Endodermal cell (in vitro differentiated cells): ENCODE data around the gene CEP126. TPM values are rescaled to one million over a fixed set of nuclear protein-coding genes. Genes with fewer than 3 reads are reported as not detected.

ENCODE experiments used
- DNase-seq: peaks from one replicate; pipeline ENCODE4 v3.0.0-alpha.2; 2017
- H3K27ac ChIP-seq: 2 replicates; pipeline ENCODE4 v1.5.1; 2013; ENCODE audit warnings: mild to moderate bottlenecking, low read depth, low read length, moderate library complexity
- H3K27me3 ChIP-seq: 2 replicates; pipeline ENCODE4 v1.6.1; 2013; ENCODE audit warnings: mild to moderate bottlenecking, low read length, moderate library complexity; ENCODE audit not compliant: insufficient read depth, control insufficient read depth, poor library complexity, severe bottlenecking
- H3K36me3 ChIP-seq: 2 replicates; pipeline ENCODE4 v1.7.0; 2013; ENCODE audit warnings: mild to moderate bottlenecking, low read length, moderate library complexity; ENCODE audit not compliant: control insufficient read depth, insufficient read depth
- H3K4me1 ChIP-seq: one replicate; pipeline ENCODE4 v1.7.0; 2013; ENCODE audit warnings: low read length; ENCODE audit not compliant: control insufficient read depth, insufficient read depth
- H3K4me3 ChIP-seq: 2 replicates; pipeline ENCODE4 v1.5.1; 2013; ENCODE audit warnings: mild to moderate bottlenecking, low read length, moderate library complexity
- H3K9ac ChIP-seq: 2 replicates; pipeline ENCODE4 v1.6.1; 2013; ENCODE audit warnings: mild to moderate bottlenecking, low read length, moderate library complexity; ENCODE audit not compliant: poor library complexity, severe bottlenecking; ENCODE audit errors: extremely low read depth
- H3K9me3 ChIP-seq: 2 replicates; pipeline ENCODE4 v1.6.1; 2013; ENCODE audit warnings: mild to moderate bottlenecking, low read length, moderate library complexity; ENCODE audit not compliant: control insufficient read depth
- H3K27ac Mint-ChIP-seq: 2 replicates; pipeline ENCODE4 v1.8.0; 2020; ENCODE audit warnings: mixed read lengths
- H3K27me3 Mint-ChIP-seq: 2 replicates; pipeline ENCODE4 v1.8.0; 2021; ENCODE audit warnings: mild to moderate bottlenecking, mixed read lengths; ENCODE audit not compliant: insufficient read depth
- H3K36me3 Mint-ChIP-seq: 2 replicates; pipeline ENCODE4 v1.8.0; 2020; ENCODE audit warnings: low read depth, mixed read lengths
- H3K4me1 Mint-ChIP-seq: 2 replicates; pipeline ENCODE4 v1.8.0; 2020; ENCODE audit warnings: mixed read lengths
- H3K4me3 Mint-ChIP-seq: 2 replicates; pipeline ENCODE4 v1.8.0; 2020; ENCODE audit warnings: mild to moderate bottlenecking, moderate library complexity, mixed read lengths
- H3K9me3 Mint-ChIP-seq: 2 replicates; pipeline ENCODE4 v1.8.0; 2020; ENCODE audit warnings: mild to moderate bottlenecking, mixed read lengths
- WGBS, 2 experiments: methylation state at CpG; one replicate each; pipeline versions ENCODE4 v1.1.5 to v1.1.7; 2013; ENCODE audit warnings: missing lambda C conversion rate in 2 of 2, mixed read lengths in 1 of 2; ENCODE audit not compliant: insufficient coverage in 1 of 2, insufficient read length in 1 of 2; 5-methylcytosine and 5-hydroxymethylcytosine counted together
- total RNA-seq, 2 donors: library from RNA; stranded (reverse); fragmentation: NEBNext Ultra II Directional in 1 of 2; extraction: Animal tissue kit (Norgen Biotek cat#: 25700) in 1 of 2; gene quantifications; 2 replicates in 1 of 2; 3 replicates in 1 of 2; pipeline ENCODE4 v1.2.1, GENCODE V29; 2021
- TF ChIP-seq, protein P1 (sequence below): fragments of 200-600 bp; sonication (generic); conservative IDR thresholded peaks from 2 replicates; pipeline ENCODE4 v1.5.0; 2021; ENCODE audit warnings: antibody characterized with exemption, mild to moderate bottlenecking

The CEP126 gene
- total RNA-seq, 2 donors from 2014 or later = 1.9 to 3.2 TPM

- Mint-ChIP-seq H3K27ac (no peak overlapping the region), H3K27me3 (no peaks in the 10 kb centered on the region), H3K36me3 (no peaks in the 10 kb centered on the region), H3K4me3 (no peak overlapping the region), H3K4me1 (peaks cover 15% of the 10 kb centered on the region), H3K9me3 (no peaks in the 10 kb centered on the region)
- no peaks in the 10 kb centered on the region for H3K27me3 ChIP-seq
- no peak overlapping the region for H3K4me3 ChIP-seq
- no peak overlapping the region for H3K9ac ChIP-seq
- H3K9me3 ChIP-seq = no peaks in the 10 kb centered on the region
- TF ChIP-seq, protein P1, sequence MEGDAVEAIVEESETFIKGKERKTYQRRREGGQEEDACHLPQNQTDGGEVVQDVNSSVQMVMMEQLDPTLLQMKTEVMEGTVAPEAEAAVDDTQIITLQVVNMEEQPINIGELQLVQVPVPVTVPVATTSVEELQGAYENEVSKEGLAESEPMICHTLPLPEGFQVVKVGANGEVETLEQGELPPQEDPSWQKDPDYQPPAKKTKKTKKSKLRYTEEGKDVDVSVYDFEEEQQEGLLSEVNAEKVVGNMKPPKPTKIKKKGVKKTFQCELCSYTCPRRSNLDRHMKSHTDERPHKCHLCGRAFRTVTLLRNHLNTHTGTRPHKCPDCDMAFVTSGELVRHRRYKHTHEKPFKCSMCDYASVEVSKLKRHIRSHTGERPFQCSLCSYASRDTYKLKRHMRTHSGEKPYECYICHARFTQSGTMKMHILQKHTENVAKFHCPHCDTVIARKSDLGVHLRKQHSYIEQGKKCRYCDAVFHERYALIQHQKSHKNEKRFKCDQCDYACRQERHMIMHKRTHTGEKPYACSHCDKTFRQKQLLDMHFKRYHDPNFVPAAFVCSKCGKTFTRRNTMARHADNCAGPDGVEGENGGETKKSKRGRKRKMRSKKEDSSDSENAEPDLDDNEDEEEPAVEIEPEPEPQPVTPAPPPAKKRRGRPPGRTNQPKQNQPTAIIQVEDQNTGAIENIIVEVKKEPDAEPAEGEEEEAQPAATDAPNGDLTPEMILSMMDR = no peak
- no peak for DNase-seq
- H3K27ac ChIP-seq = no peak overlapping the region
- no peaks in the 10 kb centered on the region for H3K36me3 ChIP-seq
- WGBS, 2 experiments = 78 to 79% methylated on average over 3 of the region's 3 CpGs
- H3K4me1 ChIP-seq = peaks cover 15% of the 10 kb centered on the region
Observed at GRCh38 chr11:102012946-102013345, 98.1 kb downstream of the CEP126 start.

GRCh38 chr11:102014756-102015155 lies 99.9 kb downstream of the CEP126 start:
- H3K27me3 Mint-ChIP-seq = no peaks in the 10 kb centered on the region
- H3K27ac Mint-ChIP-seq = no peak overlapping the region
- H3K9me3 Mint-ChIP-seq = no peaks in the 10 kb centered on the region
- H3K27ac ChIP-seq = no peak overlapping the region
- H3K27me3 ChIP-seq = no peaks in the 10 kb centered on the region
- H3K4me1 ChIP-seq = peaks cover 15% of the 10 kb centered on the region
- WGBS, 2 experiments = 96 to 100% methylated on average over 5 of the region's 5 CpGs
- peaks cover 15% of the 10 kb centered on the region for H3K4me1 Mint-ChIP-seq
- no peaks in the 10 kb centered on the region for H3K36me3 Mint-ChIP-seq
- no peak overlapping the region for H3K9ac ChIP-seq
- no peak overlapping the region for H3K4me3 ChIP-seq
- DNase-seq = no peak
- H3K4me3 Mint-ChIP-seq = no peak overlapping the region
- H3K9me3 ChIP-seq = no peaks in the 10 kb centered on the region
- H3K36me3 ChIP-seq = no peaks in the 10 kb centered on the region
- TF ChIP-seq, protein P1 = no peak

DNA sequence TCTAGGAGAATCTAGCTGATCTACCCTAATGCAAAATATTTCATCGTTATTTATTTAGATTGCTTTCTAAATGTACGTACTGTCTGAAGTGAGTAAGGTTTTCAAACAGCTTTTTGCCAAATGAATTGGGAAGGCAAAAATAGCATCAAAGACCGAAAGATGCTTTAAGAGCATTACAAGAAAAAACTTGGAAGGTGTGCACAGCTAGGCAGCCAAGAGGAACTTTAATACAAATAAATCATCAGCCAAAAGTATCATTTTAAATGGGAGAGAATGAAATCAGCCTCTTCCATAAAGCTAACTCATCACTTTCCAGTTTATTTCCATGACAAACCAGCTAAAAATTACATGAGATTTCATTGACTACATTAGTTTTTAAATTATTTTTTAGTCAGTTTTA lies 102.2 kb downstream of the CEP126 start:
- H3K4me1 ChIP-seq = peaks cover 12% of the 10 kb centered on the region
- WGBS, 2 experiments = 93 to 100% methylated on average over 2 to 3 of the region's 3 CpGs
- Mint-ChIP-seq H3K4me3 (no peak overlapping the region), H3K27me3 (no peaks in the 10 kb centered on the region), H3K4me1 (peaks cover 8% of the 10 kb centered on the region), H3K36me3 (no peaks in the 10 kb centered on the region), H3K9me3 (no peaks in the 10 kb centered on the region), H3K27ac (no peak overlapping the region)
- no peak for DNase-seq
- TF ChIP-seq, protein P1 = no peak
- no peaks in the 10 kb centered on the region for H3K9me3 ChIP-seq
- H3K36me3 ChIP-seq = no peaks in the 10 kb centered on the region
- no peak overlapping the region for H3K27ac ChIP-seq
- no peaks in the 10 kb centered on the region for H3K27me3 ChIP-seq
- no peak overlapping the region for H3K9ac ChIP-seq
- no peak overlapping the region for H3K4me3 ChIP-seq
